Transverse colon (tissue), 4 donors: ENCODE data around the gene BAHCC1. TPM values are rescaled to one million over a fixed set of nuclear protein-coding genes. Genes with fewer than 3 reads are reported as not detected.

Experiments
- DNase-seq: peaks from one replicate; pipeline ENCODE4 v3.0.0-alpha.2; 2019
- H3K27ac ChIP-seq, 4 donors: fragments of 200-600 bp; sonication (generic); 2 replicates each; pipeline ENCODE4 v1.5.1; 2016 to 2018; ENCODE audit warnings: inconsistent platforms in 4 of 4
- H3K27me3 ChIP-seq: fragments of 200-600 bp; sonication (generic); 2 replicates; pipeline ENCODE4 v1.5.1; 2017; ENCODE audit warnings: inconsistent platforms
- H3K36me3 ChIP-seq, 4 donors: fragments of 200-600 bp; sonication (generic); 2 replicates each; pipeline ENCODE4 v1.5.1; 2017 to 2019; ENCODE audit warnings: inconsistent platforms in 4 of 4
- H3K4me1 ChIP-seq, 4 donors: fragments of 200-600 bp; sonication (generic); 2 replicates each; pipeline ENCODE4 v1.5.1; 2017 to 2020; ENCODE audit warnings: inconsistent platforms in 4 of 4
- H3K4me3 ChIP-seq, 4 donors: fragments of 200-600 bp; sonication (generic); 1 replicate in 1 of 4; 2 replicates in 3 of 4; pipeline versions ENCODE4 v1.5.1 to v1.6.1; 2017 to 2019; ENCODE audit warnings: inconsistent platforms in 4 of 4
- H3K9me3 ChIP-seq, 2 donors: fragments of 200-600 bp; sonication (generic); 2 replicates each; pipeline ENCODE4 v1.5.1; 2017 to 2019; ENCODE audit warnings: inconsistent platforms in 2 of 2
- EP300 ChIP-seq: sonication (generic); formaldehyde crosslinking; IDR thresholded peaks from one replicate; pipeline ENCODE4 v1.6.1; 2017; ENCODE audit warnings: antibody characterized with exemption, low read depth
- POLR2A ChIP-seq: fragments of 450-650 bp; IDR thresholded peaks from one replicate; pipeline ENCODE4 v1.6.1; 2016; ENCODE audit warnings: antibody characterized with exemption, mild to moderate bottlenecking, moderate library complexity
- POLR2AphosphoS5 ChIP-seq, 3 donors: sonication (generic); formaldehyde crosslinking; IDR thresholded peaks; one replicate each; pipeline ENCODE4 v1.6.1; 2016; ENCODE audit warnings: antibody characterized with exemption in 3 of 3
- WGBS, 2 donors: methylation state at CpG; one replicate each; pipeline ENCODE4 v1.1.5; 2018; ENCODE audit warnings: low coverage in 1 of 2; 5-methylcytosine and 5-hydroxymethylcytosine counted together
- in situ Hi-C, 4 donors: fragments of 200-750 bp; cut with MboI; loops; one replicate each; pipeline versions ENCODE4 v1.15.0 to v1.15.1; 2017; ENCODE audit warnings: low sequenced_read_pairs in 3 of 4, low pct_ligation_motif_present in 1 of 4, low pct_unique_long_range_greater_than_20kb in 1 of 4
- intact Hi-C: fragments of 100-400 bp; cut with DNase I; formaldehyde crosslinking; loops from one replicate; pipeline ENCODE4 v1.15.1; 2023; ENCODE audit warnings: low total_unique reads
- total RNA-seq, 4 donors: library from RNA; depleted of rRNA; stranded (reverse); fragments of >200 nt; gene quantifications; one replicate each; pipeline ENCODE4 v1.1.0, GENCODE V29; 2016
- TF ChIP-seq, protein P1 (sequence below), 5 experiments: fragments of 200-600 bp in 3 of 5; fragments of 450-650 bp in 2 of 5; sonication (generic) in 3 of 5; IDR thresholded peaks; 1 replicate in 2 of 5; 2 replicates in 3 of 5; pipeline ENCODE4 v1.5.1; 2016 to 2017; ENCODE audit warnings: antibody characterized with exemption in 5 of 5, inconsistent platforms in 3 of 5, mild to moderate bottlenecking in 2 of 5, moderate library complexity in 1 of 5

BAHCC1 gene
- total RNA-seq, 4 donors from 2014 or later, result 8.7 to 133 (median 12.4) TPM

GRCh38 chr17:81483862-81484194, 88.6 kb downstream of the BAHCC1 start:
- in situ Hi-C loops (loop anchor here in 3 of 4 donors (25.0 kb wide), 3 partner anchors 97 to 222 kb away; partner anchors contain the start of genes BAHCC1 (in 1 of the 3) and SLC38A10 (in 1 of the 3)), intact Hi-C loops (loop anchor here (2.0 to 5.0 kb wide), 3 partner anchors 89 to 232 kb away; partner anchors contain the start of gene BAHCC1)
- TF ChIP-seq, protein P1, sequence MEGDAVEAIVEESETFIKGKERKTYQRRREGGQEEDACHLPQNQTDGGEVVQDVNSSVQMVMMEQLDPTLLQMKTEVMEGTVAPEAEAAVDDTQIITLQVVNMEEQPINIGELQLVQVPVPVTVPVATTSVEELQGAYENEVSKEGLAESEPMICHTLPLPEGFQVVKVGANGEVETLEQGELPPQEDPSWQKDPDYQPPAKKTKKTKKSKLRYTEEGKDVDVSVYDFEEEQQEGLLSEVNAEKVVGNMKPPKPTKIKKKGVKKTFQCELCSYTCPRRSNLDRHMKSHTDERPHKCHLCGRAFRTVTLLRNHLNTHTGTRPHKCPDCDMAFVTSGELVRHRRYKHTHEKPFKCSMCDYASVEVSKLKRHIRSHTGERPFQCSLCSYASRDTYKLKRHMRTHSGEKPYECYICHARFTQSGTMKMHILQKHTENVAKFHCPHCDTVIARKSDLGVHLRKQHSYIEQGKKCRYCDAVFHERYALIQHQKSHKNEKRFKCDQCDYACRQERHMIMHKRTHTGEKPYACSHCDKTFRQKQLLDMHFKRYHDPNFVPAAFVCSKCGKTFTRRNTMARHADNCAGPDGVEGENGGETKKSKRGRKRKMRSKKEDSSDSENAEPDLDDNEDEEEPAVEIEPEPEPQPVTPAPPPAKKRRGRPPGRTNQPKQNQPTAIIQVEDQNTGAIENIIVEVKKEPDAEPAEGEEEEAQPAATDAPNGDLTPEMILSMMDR (IDR thresholded peaks at IDR 0.05), result no peak
- no peak for TF ChIP-seq EP300
- no peak for TF ChIP-seq POLR2A
- 37% methylated on average over 5 of the region's 32 CpGs; no CpG with 5 or more reads in 1 of the 2 donors for WGBS, 2 donors
- Histone ChIP-seq H3K4me1 (peaks cover 20 to 41% (median 36%) of the 10 kb centered on the region in 4 donors), H3K9me3 (no peaks in the 10 kb centered on the region), H3K36me3 (no peaks in the 10 kb centered on the region), H3K27me3 (peaks cover 29% of the 10 kb centered on the region), H3K27ac (no peak overlapping the region), H3K4me3 (peak overlapping the region; percentile 16 to 52 (median 44))
- no peak for DNase-seq

DNA sequence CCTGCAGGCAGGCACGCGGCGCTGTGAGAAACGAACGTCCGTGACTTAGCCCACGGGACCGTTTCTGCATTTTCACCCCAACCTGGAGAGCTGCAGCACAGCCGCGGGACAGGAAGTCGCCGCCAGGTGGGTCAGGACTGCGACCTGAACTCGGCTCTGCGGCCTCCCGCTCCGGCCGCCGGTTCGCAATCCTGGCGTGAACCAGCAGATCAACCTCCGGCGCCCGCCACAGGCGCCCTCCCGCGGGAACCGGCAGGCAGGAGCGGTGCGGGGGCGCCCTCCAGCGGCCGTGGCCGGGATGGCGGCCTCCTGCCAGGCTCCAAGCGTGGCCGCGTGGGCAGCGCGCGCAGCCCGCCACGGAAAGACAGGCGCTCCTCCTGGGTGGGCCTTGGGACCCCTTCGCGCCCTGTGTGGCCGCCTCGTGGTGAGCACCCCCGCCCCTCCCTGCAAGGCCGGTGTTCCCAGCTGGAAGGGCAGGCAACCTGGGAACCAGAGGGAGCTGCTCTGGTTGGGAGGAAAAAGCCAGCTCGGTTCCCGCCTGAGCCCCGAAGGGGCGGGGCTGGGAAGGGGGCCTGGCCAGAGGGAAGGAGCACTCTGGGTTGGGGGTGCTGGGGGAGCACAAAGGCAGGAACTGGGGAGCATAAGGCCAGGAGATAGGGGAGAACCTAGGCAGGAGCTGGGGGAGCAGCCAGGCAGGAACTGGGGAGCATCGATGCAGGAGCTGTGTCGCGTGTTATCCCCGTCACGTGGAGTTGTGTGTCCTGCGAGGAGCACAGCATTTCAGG, 89.1 kb downstream of the BAHCC1 start:
- Histone ChIP-seq H3K4me3 (peak overlapping the region; percentile 16 to 52 (median 44)), H3K27ac (no peak overlapping the region), H3K27me3 (peaks cover 29% of the 10 kb centered on the region), H3K36me3 (no peaks in the 10 kb centered on the region), H3K9me3 (no peaks in the 10 kb centered on the region), H3K4me1 (peaks cover 20 to 44% (median 38%) of the 10 kb centered on the region in 4 donors)
- peak; percentile 90 for DNase-seq
- intact Hi-C loops, result loop anchor here (5.0 kb wide), 2 partner anchors 192 to 232 kb away; no protein-coding TSS in a partner anchor
- TF ChIP-seq, protein P1 (IDR thresholded peaks at IDR 0.05), result peak; percentile 78 to 99 (median 97)
- TF ChIP-seq EP300, result no peak
- TF ChIP-seq POLR2AphosphoS5 (IDR thresholded peaks at IDR 0.05), result peak in 1 of 3 donors; percentile 36
- in situ Hi-C loops, result loop anchor here in 3 of 4 donors (25.0 kb wide), 3 partner anchors 97 to 222 kb away; partner anchors contain the start of genes BAHCC1 (in 1 of the 3) and SLC38A10 (in 1 of the 3)
- 10% methylated on average over 27 of the region's 60 CpGs; no CpG with 5 or more reads in 1 of the 2 donors for WGBS, 2 donors

DNA sequence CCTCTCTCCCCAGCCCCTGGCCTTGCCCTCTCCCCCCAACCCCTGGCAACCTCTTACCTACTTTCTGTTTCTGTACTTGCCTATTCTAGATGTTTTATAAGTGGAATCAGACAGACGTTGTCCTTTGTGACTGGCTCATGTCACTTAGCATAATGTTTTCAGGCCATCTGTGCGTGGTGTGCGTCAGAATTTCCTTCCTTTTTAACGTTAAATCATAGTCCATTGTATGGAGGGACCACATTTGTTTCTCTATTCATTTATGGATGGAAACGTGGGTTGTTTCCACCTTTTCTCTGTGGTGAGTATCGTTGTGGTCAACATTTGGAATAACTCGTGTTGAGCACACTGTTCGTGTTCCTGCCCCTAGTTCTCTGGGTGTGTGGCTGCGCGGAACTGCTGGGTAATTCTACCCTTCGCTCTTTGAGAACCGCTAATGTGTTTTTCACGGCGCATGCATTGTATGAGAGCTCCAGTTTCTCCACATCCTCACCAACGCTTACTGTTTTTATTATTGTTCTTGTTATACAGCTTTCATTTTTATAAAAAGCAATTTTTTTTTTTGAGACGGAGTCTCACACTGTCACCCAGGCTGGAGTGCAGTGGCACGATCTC, 91.0 kb downstream of the BAHCC1 start:
- DNase-seq, result no peak
- H3K4me1 ChIP-seq, result peaks cover 20 to 45% (median 36%) of the 10 kb centered on the region in 4 donors
- in situ Hi-C loops (loop anchor here in 3 of 4 donors (25.0 kb wide), 3 partner anchors 99 to 224 kb away; partner anchors contain the start of genes BAHCC1 (in 1 of the 3) and SLC38A10 (in 1 of the 3)), intact Hi-C loops (no loop called here)
- 69 to 75% methylated on average over 8 to 17 of the region's 17 CpGs for WGBS, 2 donors
- H3K4me3 ChIP-seq, result no peak overlapping the region
- no peaks in the 10 kb centered on the region for H3K9me3 ChIP-seq
- no peaks in the 10 kb centered on the region for H3K36me3 ChIP-seq
- no peak overlapping the region for H3K27ac ChIP-seq
- H3K27me3 ChIP-seq, result peaks cover 17% of the 10 kb centered on the region
- TF ChIP-seq, protein P1 (IDR thresholded peaks at IDR 0.05), result no peak
- TF ChIP-seq POLR2A, result no peak
- TF ChIP-seq EP300, result no peak
- no peak for TF ChIP-seq POLR2AphosphoS5 (IDR thresholded peaks at IDR 0.05)

DNA sequence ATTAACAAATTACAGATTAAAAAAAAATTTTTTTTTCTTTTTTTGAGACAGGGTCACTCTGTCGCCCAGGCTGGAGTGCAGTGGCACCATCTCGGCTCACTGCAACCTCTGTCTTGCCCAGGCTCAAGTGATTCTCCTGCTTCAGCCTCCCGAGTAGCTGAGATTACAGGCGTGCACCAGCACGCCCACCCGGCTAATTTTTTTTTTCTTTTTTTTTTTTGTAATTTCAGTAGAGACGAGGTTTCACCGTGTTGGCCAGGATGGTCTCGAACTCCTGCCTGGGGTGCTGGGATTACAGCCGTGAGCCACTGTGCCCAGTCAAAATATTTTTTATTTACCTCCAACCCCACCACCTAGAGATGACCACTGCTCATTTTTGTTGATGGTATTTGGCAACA, 91.8 kb downstream of the BAHCC1 start:
- intact Hi-C loops, result loop anchor here (1.0 kb wide), 1 partner anchor 36 kb away; no protein-coding TSS in a partner anchor
- Histone ChIP-seq H3K4me1 (peaks cover 20 to 41% (median 31%) of the 10 kb centered on the region in 4 donors), H3K27me3 (peaks cover 9% of the 10 kb centered on the region), H3K36me3 (no peaks in the 10 kb centered on the region), H3K9me3 (no peaks in the 10 kb centered on the region), H3K27ac (no peak overlapping the region), H3K4me3 (peak overlapping the region in 2 of 4 donors; percentile 51 to 70)
- in situ Hi-C loops, result loop anchor here in 3 of 4 donors (25.0 kb wide), 3 partner anchors 100 to 225 kb away; partner anchors contain the start of genes BAHCC1 (in 1 of the 3) and SLC38A10 (in 1 of the 3)
- TF ChIP-seq EP300, result no peak
- TF ChIP-seq, protein P1 (IDR thresholded peaks at IDR 0.05), result no peak
- TF ChIP-seq POLR2A, result no peak
- no peak for TF ChIP-seq POLR2AphosphoS5 (IDR thresholded peaks at IDR 0.05)
- no peak for DNase-seq
- WGBS, 2 donors, result 75 to 77% methylated on average over 9 to 10 of the region's 10 CpGs
